WTC11 (cell line): ENCODE data around the gene DNM3. TPM values are rescaled to one million over a fixed set of nuclear protein-coding genes. Genes with fewer than 3 reads are reported as not detected.

Experiments used
- ATAC-seq: fragments of 200-7000 bp; cut with Tn5 transposase; 2 replicates; pipeline ENCODE4 v1.10.0; 2021; ENCODE audit warnings: mild to moderate bottlenecking, moderate library complexity
- CTCF ChIA-PET: fragments of 300-600 bp; sonication (Branson Sonifier 250); formaldehyde crosslinking; loops from one replicate; lab custom pipeline; 2021; ENCODE audit warnings: antibody characterized with exemption; lab: Charles Lee
- POLR2A ChIA-PET: fragments of 350-600 bp; sonication (Branson Sonifier 250); formaldehyde crosslinking; loops from one replicate; lab custom pipeline; 2021; ENCODE audit warnings: antibody characterized with exemption; lab: Charles Lee
- DNase-seq: peaks from one replicate; pipeline ENCODE4 v3.0.0; 2021; ENCODE audit warnings: low spot score
- H3K27ac Mint-ChIP-seq: 2 replicates; pipeline ENCODE4 v1.8.0; 2021; ENCODE audit warnings: mixed read lengths
- H3K27me3 Mint-ChIP-seq: 2 replicates; pipeline ENCODE4 v1.8.0; 2021; ENCODE audit warnings: low read depth, mild to moderate bottlenecking, moderate library complexity, mixed read lengths
- H3K36me3 Mint-ChIP-seq: 2 replicates; pipeline ENCODE4 v1.8.0; 2021; ENCODE audit warnings: mixed read lengths
- H3K4me1 Mint-ChIP-seq: 2 replicates; pipeline ENCODE4 v1.8.0; 2022; ENCODE audit warnings: mixed read lengths
- H3K4me3 Mint-ChIP-seq: 2 replicates; pipeline ENCODE4 v1.8.0; 2021; ENCODE audit warnings: mild to moderate bottlenecking, moderate library complexity, mixed read lengths
- H3K9me3 Mint-ChIP-seq: 2 replicates; pipeline ENCODE4 v1.8.0; 2021; ENCODE audit warnings: mixed read lengths
- CBFB ChIP-seq: sonication (generic); formaldehyde crosslinking; IDR thresholded peaks from 2 replicates; pipeline ENCODE4 v1.8.1; 2022; ENCODE audit warnings: mild to moderate bottlenecking, low read depth, missing genetic modification reagents
- E2F1 ChIP-seq: sonication (generic); formaldehyde crosslinking; IDR thresholded peaks from 2 replicates; pipeline ENCODE4 v1.8.0; 2022; ENCODE audit warnings: mild to moderate bottlenecking, missing genetic modification reagents
- E2F5 ChIP-seq: sonication (generic); formaldehyde crosslinking; IDR thresholded peaks from 2 replicates; pipeline ENCODE4 v1.8.1; 2022; ENCODE audit warnings: mild to moderate bottlenecking, moderate library complexity, missing genetic modification reagents
- FOXP4 ChIP-seq: sonication (generic); formaldehyde crosslinking; IDR thresholded peaks from 2 replicates; pipeline ENCODE4 v1.8.0; 2022; ENCODE audit warnings: mild to moderate bottlenecking, missing genetic modification reagents
- GTF2I ChIP-seq: fragments of 250-450 bp; sonication (Bioruptor Pico); conservative IDR thresholded peaks from 2 replicates; pipeline ENCODE4 v1.4.0; 2021; ENCODE audit warnings: mild to moderate bottlenecking
- JUN ChIP-seq: sonication (generic); formaldehyde crosslinking; IDR thresholded peaks from 2 replicates; pipeline ENCODE4 v1.8.0; 2023; ENCODE audit warnings: mild to moderate bottlenecking, missing genetic modification reagents
- KAT7 ChIP-seq: sonication (generic); formaldehyde crosslinking; IDR thresholded peaks from 2 replicates; pipeline ENCODE4 v1.8.1; 2023; ENCODE audit warnings: missing genetic modification reagents, mild to moderate bottlenecking, borderline replicate concordance
- OVOL2 ChIP-seq: fragments of 250-450 bp; sonication (Bioruptor Pico); IDR thresholded peaks from 2 replicates; pipeline ENCODE4 v1.9.0; 2021; ENCODE audit warnings: mild to moderate bottlenecking, borderline replicate concordance
- RELA ChIP-seq: sonication (generic); formaldehyde crosslinking; IDR thresholded peaks from 2 replicates; pipeline ENCODE4 v1.8.1; 2022; ENCODE audit warnings: missing genetic modification reagents, mild to moderate bottlenecking, borderline replicate concordance
- SP1 ChIP-seq: sonication (generic); formaldehyde crosslinking; conservative IDR thresholded peaks from 2 replicates; pipeline ENCODE4 v1.8.1; 2022; ENCODE audit warnings: missing genetic modification reagents
- STAT6 ChIP-seq: sonication (generic); formaldehyde crosslinking; conservative IDR thresholded peaks from 2 replicates; pipeline ENCODE4 v1.8.1; 2023; ENCODE audit warnings: mild to moderate bottlenecking, low read depth, missing genetic modification reagents, moderate library complexity
- ZNF121 ChIP-seq: sonication (generic); formaldehyde crosslinking; IDR thresholded peaks from 2 replicates; pipeline ENCODE4 v1.8.0; 2023; ENCODE audit warnings: missing genetic modification reagents
- ZNF219 ChIP-seq: sonication (generic); formaldehyde crosslinking; IDR thresholded peaks from 2 replicates; pipeline ENCODE4 v1.8.0; 2023; ENCODE audit warnings: missing genetic modification reagents, mild to moderate bottlenecking, borderline replicate concordance
- ZNF425 ChIP-seq: fragments of 250-450 bp; sonication (Bioruptor Pico); conservative IDR thresholded peaks from 2 replicates; pipeline ENCODE4 v1.9.0; 2021; ENCODE audit warnings: mild to moderate bottlenecking
- total RNA-seq: library from RNA; stranded (reverse); gene quantifications from 3 replicates; pipeline ENCODE4 v1.2.3, GENCODE V29; 2021
- TF ChIP-seq, protein P1 (sequence below): fragments of 250-450 bp; sonication (Bioruptor Pico); IDR thresholded peaks from 2 replicates; pipeline ENCODE4 v2.1.2; 2022; ENCODE audit warnings: mild to moderate bottlenecking, moderate library complexity
- TF ChIP-seq, protein P2 (sequence below): sonication (generic); formaldehyde crosslinking; IDR thresholded peaks from 2 replicates; pipeline ENCODE4 v1.8.1; 2023; ENCODE audit warnings: mild to moderate bottlenecking, missing genetic modification reagents
- TF ChIP-seq, protein P3 (sequence below): sonication (generic); formaldehyde crosslinking; IDR thresholded peaks from 2 replicates; pipeline ENCODE4 v1.8.1; 2022; ENCODE audit warnings: missing genetic modification reagents, borderline replicate concordance
- TF ChIP-seq, protein P4 (sequence below): sonication (generic); formaldehyde crosslinking; conservative IDR thresholded peaks from 2 replicates; pipeline ENCODE4 v1.8.1; 2022; ENCODE audit warnings: mild to moderate bottlenecking, missing genetic modification reagents

Gene DNM3
- total RNA-seq, 1 experiment from 2014 or later = 1.9 TPM

GRCh38 chr1:172125812-172126430 lies 284.6 kb downstream of the DNM3 start (continued):
- no peak for TF ChIP-seq FOXP4 (CRISPR knock-in tag)
- TF ChIP-seq GTF2I (CRISPR knock-in tag) = no peak
- TF ChIP-seq, protein P1, sequence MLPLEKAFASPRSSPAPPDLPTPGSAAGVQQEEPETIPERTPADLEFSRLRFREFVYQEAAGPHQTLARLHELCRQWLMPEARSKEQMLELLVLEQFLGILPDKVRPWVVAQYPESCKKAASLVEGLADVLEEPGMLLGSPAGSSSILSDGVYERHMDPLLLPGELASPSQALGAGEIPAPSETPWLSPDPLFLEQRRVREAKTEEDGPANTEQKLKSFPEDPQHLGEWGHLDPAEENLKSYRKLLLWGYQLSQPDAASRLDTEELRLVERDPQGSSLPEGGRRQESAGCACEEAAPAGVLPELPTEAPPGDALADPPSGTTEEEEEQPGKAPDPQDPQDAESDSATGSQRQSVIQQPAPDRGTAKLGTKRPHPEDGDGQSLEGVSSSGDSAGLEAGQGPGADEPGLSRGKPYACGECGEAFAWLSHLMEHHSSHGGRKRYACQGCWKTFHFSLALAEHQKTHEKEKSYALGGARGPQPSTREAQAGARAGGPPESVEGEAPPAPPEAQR = no peak
- no peak for TF ChIP-seq E2F5
- no peak for TF ChIP-seq JUN (CRISPR knock-in tag)
- TF ChIP-seq CBFB (CRISPR knock-in tag) = no peak
- TF ChIP-seq, protein P2, sequence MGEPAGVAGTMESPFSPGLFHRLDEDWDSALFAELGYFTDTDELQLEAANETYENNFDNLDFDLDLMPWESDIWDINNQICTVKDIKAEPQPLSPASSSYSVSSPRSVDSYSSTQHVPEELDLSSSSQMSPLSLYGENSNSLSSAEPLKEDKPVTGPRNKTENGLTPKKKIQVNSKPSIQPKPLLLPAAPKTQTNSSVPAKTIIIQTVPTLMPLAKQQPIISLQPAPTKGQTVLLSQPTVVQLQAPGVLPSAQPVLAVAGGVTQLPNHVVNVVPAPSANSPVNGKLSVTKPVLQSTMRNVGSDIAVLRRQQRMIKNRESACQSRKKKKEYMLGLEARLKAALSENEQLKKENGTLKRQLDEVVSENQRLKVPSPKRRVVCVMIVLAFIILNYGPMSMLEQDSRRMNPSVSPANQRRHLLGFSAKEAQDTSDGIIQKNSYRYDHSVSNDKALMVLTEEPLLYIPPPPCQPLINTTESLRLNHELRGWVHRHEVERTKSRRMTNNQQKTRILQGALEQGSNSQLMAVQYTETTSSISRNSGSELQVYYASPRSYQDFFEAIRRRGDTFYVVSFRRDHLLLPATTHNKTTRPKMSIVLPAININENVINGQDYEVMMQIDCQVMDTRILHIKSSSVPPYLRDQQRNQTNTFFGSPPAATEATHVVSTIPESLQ = no peak
- no peak for TF ChIP-seq ZNF121 (CRISPR knock-in tag)

GRCh38 chr1:172132836-172133235 lies 291.5 kb downstream of the DNM3 start:
- H3K36me3 Mint-ChIP-seq = no peaks in the 10 kb centered on the region
- peaks cover 3% of the 10 kb centered on the region; the same call in 1 of the 2 replicates for H3K4me1 Mint-ChIP-seq
- ATAC-seq (no peak), DNase-seq (no peak)
- POLR2A ChIA-PET = no interaction called here
- H3K4me3 Mint-ChIP-seq = no peak overlapping the region
- H3K27ac Mint-ChIP-seq = no peak overlapping the region
- H3K9me3 Mint-ChIP-seq = peaks cover 6% of the 10 kb centered on the region
- CTCF ChIA-PET = interaction anchor here (0.7 kb wide), 1 partner anchor 267 kb away, joined by 3 read pairs; no protein-coding TSS in a partner anchor
- H3K27me3 Mint-ChIP-seq = no peaks in the 10 kb centered on the region
- TF ChIP-seq RELA (CRISPR knock-in tag) = no peak
- no peak for TF ChIP-seq ZNF425 (CRISPR knock-in tag)
- TF ChIP-seq SP1 (CRISPR knock-in tag) = no peak
- TF ChIP-seq, protein P3, sequence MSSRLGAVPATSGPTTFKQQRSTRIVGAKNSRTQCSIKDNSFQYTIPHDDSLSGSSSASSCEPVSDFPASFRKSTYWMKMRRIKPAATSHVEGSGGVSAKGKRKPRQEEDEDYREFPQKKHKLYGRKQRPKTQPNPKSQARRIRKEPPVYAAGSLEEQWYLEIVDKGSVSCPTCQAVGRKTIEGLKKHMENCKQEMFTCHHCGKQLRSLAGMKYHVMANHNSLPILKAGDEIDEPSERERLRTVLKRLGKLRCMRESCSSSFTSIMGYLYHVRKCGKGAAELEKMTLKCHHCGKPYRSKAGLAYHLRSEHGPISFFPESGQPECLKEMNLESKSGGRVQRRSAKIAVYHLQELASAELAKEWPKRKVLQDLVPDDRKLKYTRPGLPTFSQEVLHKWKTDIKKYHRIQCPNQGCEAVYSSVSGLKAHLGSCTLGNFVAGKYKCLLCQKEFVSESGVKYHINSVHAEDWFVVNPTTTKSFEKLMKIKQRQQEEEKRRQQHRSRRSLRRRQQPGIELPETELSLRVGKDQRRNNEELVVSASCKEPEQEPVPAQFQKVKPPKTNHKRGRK = no peak
- TF ChIP-seq STAT6 = no peak
- no peak for TF ChIP-seq OVOL2 (CRISPR knock-in tag)
- TF ChIP-seq KAT7 (CRISPR knock-in tag) = no peak
- TF ChIP-seq ZNF219 = no peak
- TF ChIP-seq, protein P2 = no peak
- TF ChIP-seq, protein P4, sequence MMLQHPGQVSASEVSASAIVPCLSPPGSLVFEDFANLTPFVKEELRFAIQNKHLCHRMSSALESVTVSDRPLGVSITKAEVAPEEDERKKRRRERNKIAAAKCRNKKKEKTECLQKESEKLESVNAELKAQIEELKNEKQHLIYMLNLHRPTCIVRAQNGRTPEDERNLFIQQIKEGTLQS = no peak
- no peak for TF ChIP-seq E2F1 (CRISPR knock-in tag)
